ENCODE results near the gene FBXL7.

FBXL7 gene

GRCh38 chr5:15943487-15943886 lies 443.5 kb downstream of the FBXL7 start:
- DNase-seq (ENCODE audit: low read depth in 2 of 2) = no peak

- no peak for DNase-seq (ENCODE audit: low read depth in 2 of 2)
Measured at GRCh38 chr5:15946026-15946425, 446.0 kb downstream of the FBXL7 start.

- DNase-seq (ENCODE audit: low read depth in 2 of 2) = no peak
Measured at GRCh38 chr5:15948190-15948589, 448.2 kb downstream of the FBXL7 start.

- no peak for DNase-seq (ENCODE audit: low read depth in 2 of 2)
Measured at GRCh38 chr5:15951126-15951525, 451.1 kb downstream of the FBXL7 start.

- no peak for DNase-seq (ENCODE audit: low read depth in 2 of 2)
Measured at GRCh38 chr5:15951550-15951949, 451.6 kb downstream of the FBXL7 start.

- DNase-seq (ENCODE audit: low read depth in 2 of 2) = no peak
Measured at GRCh38 chr5:15956622-15957021, 456.6 kb downstream of the FBXL7 start.

GRCh38 chr5:15957124-15957523 lies 457.1 kb downstream of the FBXL7 start:
- no peak for DNase-seq (ENCODE audit: low read depth in 2 of 2)

GRCh38 chr5:15959370-15960164 lies 459.6 kb downstream of the FBXL7 start:
- DNase-seq (ENCODE audit: low read depth in 2 of 2) = no peak

- no peak for DNase-seq (ENCODE audit: low read depth in 2 of 2)
Measured at GRCh38 chr5:15966066-15966640, 466.2 kb downstream of the FBXL7 start.

GRCh38 chr5:15966651-15967050 lies 466.7 kb downstream of the FBXL7 start:
- DNase-seq (ENCODE audit: low read depth in 2 of 2) = no peak

- no peak for DNase-seq (ENCODE audit: low read depth in 2 of 2)
Measured at GRCh38 chr5:15968993-15969392, 469.0 kb downstream of the FBXL7 start.

GRCh38 chr5:15977851-15978250 lies 477.9 kb downstream of the FBXL7 start:
- DNase-seq (ENCODE audit: low read depth in 2 of 2) = no peak

- no peak for DNase-seq (ENCODE audit: low read depth in 2 of 2)
Measured at GRCh38 chr5:15980835-15981234, 480.9 kb downstream of the FBXL7 start.

GRCh38 chr5:15983392-15983791 lies 483.4 kb downstream of the FBXL7 start:
- no peak for DNase-seq (ENCODE audit: low read depth in 2 of 2)
